Esophagus mucosa (tissue), 1 donor: ENCODE data around the gene SIM2. TPM values are rescaled to one million over a fixed set of nuclear protein-coding genes. Genes with fewer than 3 reads are reported as not detected.

Source experiments
- ATAC-seq: fragments of 200-7000 bp; cut with Tn5 transposase; one replicate; pipeline ENCODE4 v1.9.1; 2020
- total RNA-seq: library from RNA; stranded (reverse); gene quantifications from one replicate; pipeline ENCODE4 v1.2.4, GENCODE V29; 2023
- donor health status: DM: yes; HTN: yes; CAD: no.

Gene SIM2
- total RNA-seq, 1 donor from 2014 or later = 18.3 TPM

- ATAC-seq = no peak
Measured at GRCh38 chr21:36716836-36717235, 17.9 kb downstream of the SIM2 start.

GRCh38 chr21:36717976-36718375 lies 19.1 kb downstream of the SIM2 start:
- no peak for ATAC-seq

- ATAC-seq = peak; percentile 96
Measured at GRCh38 chr21:36718951-36719501, 20.1 kb downstream of the SIM2 start.

- ATAC-seq = peak; percentile 81
Measured at GRCh38 chr21:36719614-36720013, 20.7 kb downstream of the SIM2 start.

GRCh38 chr21:36721817-36722216 lies 22.9 kb downstream of the SIM2 start:
- no peak for ATAC-seq

GRCh38 chr21:36722370-36723368 lies 23.8 kb downstream of the SIM2 start:
- no peak for ATAC-seq

GRCh38 chr21:36723371-36723881 lies 24.5 kb downstream of the SIM2 start:
- no peak for ATAC-seq

GRCh38 chr21:36724660-36725059 lies 25.7 kb downstream of the SIM2 start:
- ATAC-seq = no peak

GRCh38 chr21:36725793-36726386 lies 27.0 kb downstream of the SIM2 start:
- no peak for ATAC-seq

GRCh38 chr21:36727866-36728265 lies 29.0 kb downstream of the SIM2 start:
- ATAC-seq = no peak

GRCh38 chr21:36728371-36729111 lies 29.6 kb downstream of the SIM2 start:
- peak; percentile 9 for ATAC-seq

- no peak for ATAC-seq
Measured at GRCh38 chr21:36729310-36729970, 30.5 kb downstream of the SIM2 start.

- no peak for ATAC-seq
Measured at GRCh38 chr21:36730291-36731281, 31.7 kb downstream of the SIM2 start.

- no peak for ATAC-seq
Measured at GRCh38 chr21:36732217-36732616, 33.3 kb downstream of the SIM2 start.

GRCh38 chr21:36732761-36733160 lies 33.8 kb downstream of the SIM2 start:
- no peak for ATAC-seq

GRCh38 chr21:36733857-36734256 lies 34.9 kb downstream of the SIM2 start:
- no peak for ATAC-seq

GRCh38 chr21:36734367-36735200 lies 35.7 kb downstream of the SIM2 start:
- ATAC-seq = no peak

GRCh38 chr21:36735201-36735515 lies 36.2 kb downstream of the SIM2 start:
- no peak for ATAC-seq

- no peak for ATAC-seq
Measured at GRCh38 chr21:36735724-36736320, 36.9 kb downstream of the SIM2 start.
